HCT116 (cell line): ENCODE measurements around the gene DIRAS2. TPM values are rescaled to one million over a fixed set of nuclear protein-coding genes. Genes with fewer than 3 reads are reported as not detected.

Experiments used
- ATAC-seq: fragments of 200-7000 bp; cut with Tn5 transposase; 2 replicates; pipeline ENCODE4 v1.9.1; 2020; ENCODE audit warnings: mild to moderate bottlenecking, moderate library complexity
- BruUV-seq: library from RNA; stranded (reverse); fragments of 400-500 nt; replicated peaks from 2 replicates; lab custom pipeline; 2021; lab: Mats Ljungman, UMichigan
- CTCF ChIA-PET: fragments of 300-600 bp; sonication (Branson Sonifier 250); formaldehyde crosslinking; loops from one replicate; lab custom pipeline; 2021; ENCODE audit warnings: antibody characterized with exemption; lab: Charles Lee
- POLR2A ChIA-PET: fragments of 300-600, 350-600 bp; sonication (Branson Sonifier 250); formaldehyde crosslinking; loops from one replicate; lab custom pipeline; 2021; ENCODE audit warnings: antibody characterized with exemption; lab: Charles Lee
- RAD21 ChIA-PET, 2 experiments: fragments of 300-600 bp; sonication (Branson Sonifier 250); formaldehyde crosslinking; loops; one replicate each; lab custom pipeline; 2023; ENCODE audit warnings: low total read pairs in 2 of 2; ENCODE audit not compliant: uncharacterized antibody in 2 of 2, unreplicated experiment in 2 of 2, low non-redundant PET in 1 of 2; lab: Charles Lee
- DNase-seq: peaks from one replicate; pipeline ENCODE4 v3.0.0-alpha.2; 2010; ENCODE audit warnings: low read depth, low spot score
- H2AFZ ChIP-seq: fragments of 200-600 bp; shearing (Covaris generic), sonication (generic); 2 replicates; pipeline ENCODE4 v1.6.1; 2017; ENCODE audit warnings: low read depth, mixed run types, mixed read lengths, antibody characterized with exemption, low read length; ENCODE audit not compliant: poor library complexity, severe bottlenecking
- H3K27ac ChIP-seq: 2 replicates; pipeline ENCODE4 v1.5.1; 2012; ENCODE audit warnings: low read depth, low read length
- H3K27me3 ChIP-seq: fragments of 200-600 bp; sonication (generic); 2 replicates; pipeline ENCODE4 v1.6.1; 2016; ENCODE audit warnings: mixed run types, low read length, mixed read lengths; ENCODE audit not compliant: insufficient read depth
- H3K36me3 ChIP-seq, 2 experiments: fragments of 200-500 bp in 1 of 2; fragments of 200-600 bp in 1 of 2; sonication (Bioruptor generic) in 1 of 2; sonication (generic) in 1 of 2; 2 replicates each; pipeline versions ENCODE4 v1.5.1 to v1.6.1; 2014 to 2016; ENCODE audit warnings: low read length in 2 of 2, inconsistent platforms in 1 of 2, mixed read lengths in 1 of 2, mixed run types in 1 of 2; ENCODE audit not compliant: insufficient read depth in 2 of 2, control insufficient read depth in 1 of 2
- H3K4me1 ChIP-seq, 2 experiments: fragments of 200-600 bp in 1 of 2; sonication (generic) in 1 of 2; 2 replicates each; pipeline versions ENCODE4 v1.5.1 to v1.6.1; 2012 to 2017; ENCODE audit warnings: low read length in 2 of 2, inconsistent platforms in 1 of 2, mild to moderate bottlenecking in 1 of 2, mixed read lengths in 1 of 2, mixed run types in 1 of 2, moderate library complexity in 1 of 2; ENCODE audit not compliant: insufficient read depth in 2 of 2, control insufficient read depth in 1 of 2
- H3K4me2 ChIP-seq: fragments of 200-600 bp; sonication (generic); 2 replicates; pipeline ENCODE4 v1.6.1; 2017; ENCODE audit warnings: mixed run types, low read length, mixed read lengths
- H3K4me3 ChIP-seq, 2 experiments: fragments of 200-600 bp in 1 of 2; sonication (generic) in 1 of 2; replicated peaks in 1 of 2; 2 replicates each; pipeline ENCODE4 v1.5.1; 2011 to 2016; ENCODE audit warnings: low read length in 2 of 2, control low read depth in 1 of 2, low read depth in 1 of 2, mild to moderate bottlenecking in 1 of 2, mixed read lengths in 1 of 2, mixed run types in 1 of 2
- H3K79me2 ChIP-seq: fragments of 200-600 bp; sonication (generic); 2 replicates; pipeline ENCODE4 v1.6.1; 2017; ENCODE audit warnings: mild to moderate bottlenecking, mixed run types, low read length, moderate library complexity, mixed read lengths; ENCODE audit not compliant: insufficient read depth
- H3K9ac ChIP-seq: fragments of 200-600 bp; sonication (generic); 2 replicates; pipeline ENCODE4 v1.6.1; 2016; ENCODE audit warnings: low read length, mixed read lengths
- H3K9me2 ChIP-seq: fragments of 200-600 bp; sonication (generic), shearing (Covaris generic); 2 replicates; pipeline ENCODE4 v1.6.1; 2017; ENCODE audit warnings: mixed run types, mild to moderate bottlenecking, moderate library complexity; ENCODE audit not compliant: insufficient read depth
- H3K9me3 ChIP-seq, 2 experiments: fragments of 200-500 bp in 1 of 2; fragments of 200-600 bp in 1 of 2; sonication (Bioruptor generic) in 1 of 2; sonication (generic) in 1 of 2; 2 replicates each; pipeline ENCODE4 v1.6.1; 2014 to 2017; ENCODE audit warnings: low read length in 2 of 2, mixed read lengths in 2 of 2, inconsistent platforms in 1 of 2, low read depth in 1 of 2, mild to moderate bottlenecking in 1 of 2, mixed run types in 1 of 2, moderate library complexity in 1 of 2; ENCODE audit not compliant: control insufficient read depth in 1 of 2, insufficient read depth in 1 of 2
- H4K20me1 ChIP-seq: fragments of 200-600 bp; sonication (generic), shearing (Covaris generic); 2 replicates; pipeline ENCODE4 v1.6.1; 2017; ENCODE audit warnings: mixed run types, mild to moderate bottlenecking, moderate library complexity; ENCODE audit not compliant: insufficient read depth
- CBX3 ChIP-seq: IDR thresholded peaks from 2 replicates; pipeline ENCODE4 v1.6.1; 2012; ENCODE audit warnings: low read depth
- EGR1 ChIP-seq: IDR thresholded peaks from 2 replicates; pipeline ENCODE4 v1.6.1; 2012; ENCODE audit warnings: low read depth
- EZH2 ChIP-seq: fragments of 200-600 bp; sonication (generic); IDR thresholded peaks from 2 replicates; pipeline ENCODE4 v1.6.1; 2017; ENCODE audit warnings: antibody characterized with exemption, mixed run types
- EZH2phosphoT487 ChIP-seq: fragments of 200-600 bp; IDR thresholded peaks from 2 replicates; pipeline ENCODE4 v1.6.1; 2018; ENCODE audit warnings: antibody characterized with exemption, borderline replicate concordance
- FOSL1 ChIP-seq: IDR thresholded peaks from 2 replicates; pipeline ENCODE4 v1.6.1; 2012; ENCODE audit warnings: low read depth
- JUND ChIP-seq: IDR thresholded peaks from 2 replicates; pipeline ENCODE4 v1.6.1; 2012
- RAD21 ChIP-seq: IDR thresholded peaks from 2 replicates; pipeline ENCODE4 v1.6.1; 2012; ENCODE audit warnings: low read depth, mild to moderate bottlenecking
- SIN3A ChIP-seq: IDR thresholded peaks from 2 replicates; pipeline ENCODE4 v1.6.1; 2012; ENCODE audit warnings: low read depth
- TCF7L2 ChIP-seq: IDR thresholded peaks from 2 replicates; pipeline ENCODE4 v1.7.0; 2011; ENCODE audit warnings: borderline replicate concordance, inconsistent platforms; ENCODE audit not compliant: insufficient read depth, insufficient read length; ENCODE audit errors: extremely low read depth
- ZNF274 ChIP-seq: fragments of 200-500 bp; sonication (Bioruptor generic); IDR thresholded peaks from 2 replicates; pipeline ENCODE4 v1.6.1; 2014; ENCODE audit warnings: mild to moderate bottlenecking, low read depth, low read length, inconsistent platforms
- intact Hi-C: fragments of 100-400 bp; cut with micrococcal nuclease; formaldehyde crosslinking; loops from 2 replicates; pipeline ENCODE4 v1.10.0; 2022
- total RNA-seq: library from RNA; stranded (reverse); gene quantifications from one replicate; pipeline ENCODE4 v1.2.1, GENCODE V29; 2021; ENCODE audit not compliant: unreplicated experiment
- TF ChIP-seq, protein P1 (sequence below), 3 experiments: fragments of 200-600 bp in 1 of 3; sonication (generic) in 1 of 3; IDR thresholded peaks in 2 of 3; conservative IDR thresholded peaks in 1 of 3; 2 replicates each; pipeline ENCODE4 v1.5.1; 2012 to 2017; ENCODE audit warnings: low read depth in 2 of 3, low read length in 2 of 3, antibody characterized with exemption in 1 of 3, borderline replicate concordance in 1 of 3, control low read depth in 1 of 3, mild to moderate bottlenecking in 1 of 3, mixed read lengths in 1 of 3, mixed run types in 1 of 3, moderate library complexity in 1 of 3; ENCODE audit not compliant: insufficient read depth in 1 of 3

The DIRAS2 gene
- total RNA-seq, 1 experiment from 2014 or later: not detected

DNA sequence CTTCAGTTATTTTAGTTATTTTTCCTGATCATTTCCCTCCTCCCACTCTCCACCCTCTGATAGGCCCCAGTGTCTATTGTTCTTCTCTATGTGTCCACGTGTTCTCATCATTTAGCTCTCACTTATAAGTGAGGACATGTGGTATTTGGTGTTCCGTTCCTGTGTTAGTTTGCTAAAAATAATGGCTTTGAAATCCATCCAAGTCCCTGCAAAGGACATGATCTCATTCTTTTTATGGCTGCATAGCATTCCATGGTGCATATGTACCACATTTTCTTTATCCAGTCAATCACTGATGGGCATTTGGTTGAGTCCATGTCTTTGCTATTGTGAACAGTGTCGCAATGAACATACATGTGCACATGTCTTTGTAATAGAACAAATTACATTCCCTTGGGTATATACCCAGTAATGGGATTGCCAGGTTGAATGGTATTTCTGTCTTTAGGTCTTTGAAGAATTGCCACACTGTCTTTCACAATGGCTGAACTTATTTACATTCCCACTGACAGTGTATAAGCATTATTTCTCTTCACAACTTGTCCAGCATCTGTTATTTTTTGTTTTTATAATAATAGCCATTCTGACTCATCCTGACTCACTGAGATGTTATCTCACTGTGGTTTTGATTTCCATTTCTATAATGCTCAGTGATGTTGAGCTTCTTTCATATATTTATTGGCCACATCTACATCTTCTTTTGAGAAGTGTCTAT is 17.2 kb upstream of the DIRAS2 start:
- POLR2A ChIA-PET: interaction anchor here (0.7 kb wide), 1 partner anchor 17 kb away, joined by 3 read pairs; no protein-coding TSS in a partner anchor
- Histone ChIP-seq H3K9ac (no peak overlapping the region), H3K4me3 (no peak overlapping the region), H3K27ac (no peak overlapping the region), H3K9me3 (no peaks in the 10 kb centered on the region), H3K4me2 (no peak overlapping the region), H3K4me1 (peaks cover 0 to 8% of the 10 kb centered on the region in 2 experiments; a peak in 2 of 4 replicates), H3K9me2 (no peaks in the 10 kb centered on the region), H4K20me1 (no peaks in the 10 kb centered on the region), H3K27me3 (peaks cover 25% of the 10 kb centered on the region), H3K79me2 (no peaks in the 10 kb centered on the region), H2AFZ (no peak overlapping the region), H3K36me3 (no peaks in the 10 kb centered on the region)
- DNase-seq (no peak), ATAC-seq (peak; percentile 34)
- intact Hi-C loops: no loop called here
- BruUV-seq: no TSS peak
- RAD21 ChIA-PET: no interaction called here
- TF ChIP-seq EGR1 (no peak), EZH2phosphoT487 (no peak), EZH2 (no peak), TCF7L2 (no peak), CBX3 (no peak), SIN3A (no peak), JUND (peak; percentile 19; the same call in 1 of the 2 replicates), FOSL1 (peak; percentile 57; the same call in 1 of the 2 replicates), ZNF274 (no peak), RAD21 (no peak)
- TF ChIP-seq, protein P1, sequence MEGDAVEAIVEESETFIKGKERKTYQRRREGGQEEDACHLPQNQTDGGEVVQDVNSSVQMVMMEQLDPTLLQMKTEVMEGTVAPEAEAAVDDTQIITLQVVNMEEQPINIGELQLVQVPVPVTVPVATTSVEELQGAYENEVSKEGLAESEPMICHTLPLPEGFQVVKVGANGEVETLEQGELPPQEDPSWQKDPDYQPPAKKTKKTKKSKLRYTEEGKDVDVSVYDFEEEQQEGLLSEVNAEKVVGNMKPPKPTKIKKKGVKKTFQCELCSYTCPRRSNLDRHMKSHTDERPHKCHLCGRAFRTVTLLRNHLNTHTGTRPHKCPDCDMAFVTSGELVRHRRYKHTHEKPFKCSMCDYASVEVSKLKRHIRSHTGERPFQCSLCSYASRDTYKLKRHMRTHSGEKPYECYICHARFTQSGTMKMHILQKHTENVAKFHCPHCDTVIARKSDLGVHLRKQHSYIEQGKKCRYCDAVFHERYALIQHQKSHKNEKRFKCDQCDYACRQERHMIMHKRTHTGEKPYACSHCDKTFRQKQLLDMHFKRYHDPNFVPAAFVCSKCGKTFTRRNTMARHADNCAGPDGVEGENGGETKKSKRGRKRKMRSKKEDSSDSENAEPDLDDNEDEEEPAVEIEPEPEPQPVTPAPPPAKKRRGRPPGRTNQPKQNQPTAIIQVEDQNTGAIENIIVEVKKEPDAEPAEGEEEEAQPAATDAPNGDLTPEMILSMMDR (IDR thresholded peaks at IDR 0.05 in 2 of 3, conservative IDR thresholded peaks at IDR 0.05 in 1 of 3; ENCODE audit: borderline replicate concordance in 1 of 3, insufficient read depth in 1 of 3, low read depth in 2 of 3, low read length in 2 of 3): no peak
- CTCF ChIA-PET: no interaction called here
